ENCODE results near the gene MELTF. TPM values are rescaled to one million over a fixed set of nuclear protein-coding genes. Genes with fewer than 3 reads are reported as not detected.
A peak's percentile ranks its signal among the peaks of the same experiment; 100 is the strongest.

MELTF gene
- total and polyA plus RNA-seq, 2 of the 13 experiments (the other 11 are each of a cell fraction or from before 2014, with no cell fraction given) = 3.2 to 7.5 TPM

DNA sequence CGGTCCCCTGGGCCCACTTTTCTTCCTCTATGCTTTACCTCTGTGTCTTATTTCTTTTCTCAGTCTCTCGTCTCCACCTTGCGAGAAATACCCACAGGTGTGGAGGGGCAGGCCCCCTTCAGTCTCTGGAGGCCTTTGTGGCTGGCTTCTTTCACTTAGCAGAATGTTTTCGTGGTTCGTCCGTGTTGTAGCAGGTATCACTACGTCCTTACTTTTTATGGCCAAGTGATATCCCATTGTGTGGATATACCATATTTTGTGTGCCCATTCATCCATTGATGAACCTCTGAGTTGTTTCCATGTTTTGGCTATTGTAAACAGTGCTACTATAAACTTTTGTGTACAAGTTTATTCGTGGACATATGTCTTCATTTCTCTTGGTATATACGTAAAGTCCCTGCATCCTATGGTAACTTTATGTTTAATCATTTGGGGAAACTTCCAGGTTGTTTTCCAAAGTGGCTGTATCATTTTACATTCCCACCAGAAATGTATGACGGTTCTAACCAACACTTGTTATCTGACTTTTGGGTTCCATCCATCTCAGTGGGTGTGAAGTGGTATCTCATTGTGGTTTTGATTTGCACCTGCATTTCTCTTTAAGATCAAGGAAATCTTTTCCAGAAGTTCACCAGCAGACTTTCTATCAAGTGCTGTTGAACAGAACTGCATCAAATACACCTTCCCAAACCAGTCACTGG, 66.5 kb downstream of the MELTF start (continued):
- TF ChIP-seq, protein P1, sequence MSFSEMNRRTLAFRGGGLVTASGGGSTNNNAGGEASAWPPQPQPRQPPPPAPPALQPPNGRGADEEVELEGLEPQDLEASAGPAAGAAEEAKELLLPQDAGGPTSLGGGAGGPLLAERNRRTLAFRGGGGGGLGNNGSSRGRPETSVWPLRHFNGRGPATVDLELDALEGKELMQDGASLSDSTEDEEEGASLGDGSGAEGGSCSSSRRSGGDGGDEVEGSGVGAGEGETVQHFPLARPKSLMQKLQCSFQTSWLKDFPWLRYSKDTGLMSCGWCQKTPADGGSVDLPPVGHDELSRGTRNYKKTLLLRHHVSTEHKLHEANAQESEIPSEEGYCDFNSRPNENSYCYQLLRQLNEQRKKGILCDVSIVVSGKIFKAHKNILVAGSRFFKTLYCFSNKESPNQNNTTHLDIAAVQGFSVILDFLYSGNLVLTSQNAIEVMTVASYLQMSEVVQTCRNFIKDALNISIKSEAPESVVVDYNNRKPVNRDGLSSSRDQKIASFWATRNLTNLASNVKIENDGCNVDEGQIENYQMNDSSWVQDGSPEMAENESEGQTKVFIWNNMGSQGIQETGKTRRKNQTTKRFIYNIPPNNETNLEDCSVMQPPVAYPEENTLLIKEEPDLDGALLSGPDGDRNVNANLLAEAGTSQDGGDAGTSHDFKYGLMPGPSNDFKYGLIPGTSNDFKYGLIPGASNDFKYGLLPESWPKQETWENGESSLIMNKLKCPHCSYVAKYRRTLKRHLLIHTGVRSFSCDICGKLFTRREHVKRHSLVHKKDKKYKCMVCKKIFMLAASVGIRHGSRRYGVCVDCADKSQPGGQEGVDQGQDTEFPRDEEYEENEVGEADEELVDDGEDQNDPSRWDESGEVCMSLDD (CRISPR knock-in tag; IDR thresholded peaks at IDR 0.05; ENCODE audit: borderline replicate concordance) = no peak
- TF ChIP-seq SALL1 (CRISPR knock-in tag; IDR thresholded peaks at IDR 0.05) (peak; percentile 45; the same call in 1 of the 2 replicates), NFATC3 (CRISPR knock-in tag; IDR thresholded peaks at IDR 0.05) (no peak), GZF1 (CRISPR knock-in tag; IDR thresholded peaks at IDR 0.05) (no peak), CBX1 (IDR thresholded peaks at IDR 0.05; ENCODE audit: low read depth) (peak; percentile 36), IRX3 (CRISPR knock-in tag; IDR thresholded peaks at IDR 0.05; ENCODE audit: borderline replicate concordance, low read depth) (no peak), RBFOX2 (IDR thresholded peaks at IDR 0.05; ENCODE audit: low read depth, low read length) (peak; percentile 71; the same call in 1 of the 2 replicates), KDM5A (IDR thresholded peaks at IDR 0.05; ENCODE audit: borderline replicate concordance, low read length) (no peak), CAMTA2 (CRISPR knock-in tag; IDR thresholded peaks at IDR 0.05; ENCODE audit: borderline replicate concordance) (0 out of 2 replicates have a peak, but pooled peaks have one; percentile 38)
- TF ChIP-seq, protein P2, sequence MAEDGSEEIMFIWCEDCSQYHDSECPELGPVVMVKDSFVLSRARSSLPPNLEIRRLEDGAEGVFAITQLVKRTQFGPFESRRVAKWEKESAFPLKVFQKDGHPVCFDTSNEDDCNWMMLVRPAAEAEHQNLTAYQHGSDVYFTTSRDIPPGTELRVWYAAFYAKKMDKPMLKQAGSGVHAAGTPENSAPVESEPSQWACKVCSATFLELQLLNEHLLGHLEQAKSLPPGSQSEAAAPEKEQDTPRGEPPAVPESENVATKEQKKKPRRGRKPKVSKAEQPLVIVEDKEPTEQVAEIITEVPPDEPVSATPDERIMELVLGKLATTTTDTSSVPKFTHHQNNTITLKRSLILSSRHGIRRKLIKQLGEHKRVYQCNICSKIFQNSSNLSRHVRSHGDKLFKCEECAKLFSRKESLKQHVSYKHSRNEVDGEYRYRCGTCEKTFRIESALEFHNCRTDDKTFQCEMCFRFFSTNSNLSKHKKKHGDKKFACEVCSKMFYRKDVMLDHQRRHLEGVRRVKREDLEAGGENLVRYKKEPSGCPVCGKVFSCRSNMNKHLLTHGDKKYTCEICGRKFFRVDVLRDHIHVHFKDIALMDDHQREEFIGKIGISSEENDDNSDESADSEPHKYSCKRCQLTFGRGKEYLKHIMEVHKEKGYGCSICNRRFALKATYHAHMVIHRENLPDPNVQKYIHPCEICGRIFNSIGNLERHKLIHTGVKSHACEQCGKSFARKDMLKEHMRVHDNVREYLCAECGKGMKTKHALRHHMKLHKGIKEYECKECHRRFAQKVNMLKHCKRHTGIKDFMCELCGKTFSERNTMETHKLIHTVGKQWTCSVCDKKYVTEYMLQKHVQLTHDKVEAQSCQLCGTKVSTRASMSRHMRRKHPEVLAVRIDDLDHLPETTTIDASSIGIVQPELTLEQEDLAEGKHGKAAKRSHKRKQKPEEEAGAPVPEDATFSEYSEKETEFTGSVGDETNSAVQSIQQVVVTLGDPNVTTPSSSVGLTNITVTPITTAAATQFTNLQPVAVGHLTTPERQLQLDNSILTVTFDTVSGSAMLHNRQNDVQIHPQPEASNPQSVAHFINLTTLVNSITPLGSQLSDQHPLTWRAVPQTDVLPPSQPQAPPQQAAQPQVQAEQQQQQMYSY (CRISPR knock-in tag; IDR thresholded peaks at IDR 0.05) = no peak
- TF ChIP-seq, protein P3, sequence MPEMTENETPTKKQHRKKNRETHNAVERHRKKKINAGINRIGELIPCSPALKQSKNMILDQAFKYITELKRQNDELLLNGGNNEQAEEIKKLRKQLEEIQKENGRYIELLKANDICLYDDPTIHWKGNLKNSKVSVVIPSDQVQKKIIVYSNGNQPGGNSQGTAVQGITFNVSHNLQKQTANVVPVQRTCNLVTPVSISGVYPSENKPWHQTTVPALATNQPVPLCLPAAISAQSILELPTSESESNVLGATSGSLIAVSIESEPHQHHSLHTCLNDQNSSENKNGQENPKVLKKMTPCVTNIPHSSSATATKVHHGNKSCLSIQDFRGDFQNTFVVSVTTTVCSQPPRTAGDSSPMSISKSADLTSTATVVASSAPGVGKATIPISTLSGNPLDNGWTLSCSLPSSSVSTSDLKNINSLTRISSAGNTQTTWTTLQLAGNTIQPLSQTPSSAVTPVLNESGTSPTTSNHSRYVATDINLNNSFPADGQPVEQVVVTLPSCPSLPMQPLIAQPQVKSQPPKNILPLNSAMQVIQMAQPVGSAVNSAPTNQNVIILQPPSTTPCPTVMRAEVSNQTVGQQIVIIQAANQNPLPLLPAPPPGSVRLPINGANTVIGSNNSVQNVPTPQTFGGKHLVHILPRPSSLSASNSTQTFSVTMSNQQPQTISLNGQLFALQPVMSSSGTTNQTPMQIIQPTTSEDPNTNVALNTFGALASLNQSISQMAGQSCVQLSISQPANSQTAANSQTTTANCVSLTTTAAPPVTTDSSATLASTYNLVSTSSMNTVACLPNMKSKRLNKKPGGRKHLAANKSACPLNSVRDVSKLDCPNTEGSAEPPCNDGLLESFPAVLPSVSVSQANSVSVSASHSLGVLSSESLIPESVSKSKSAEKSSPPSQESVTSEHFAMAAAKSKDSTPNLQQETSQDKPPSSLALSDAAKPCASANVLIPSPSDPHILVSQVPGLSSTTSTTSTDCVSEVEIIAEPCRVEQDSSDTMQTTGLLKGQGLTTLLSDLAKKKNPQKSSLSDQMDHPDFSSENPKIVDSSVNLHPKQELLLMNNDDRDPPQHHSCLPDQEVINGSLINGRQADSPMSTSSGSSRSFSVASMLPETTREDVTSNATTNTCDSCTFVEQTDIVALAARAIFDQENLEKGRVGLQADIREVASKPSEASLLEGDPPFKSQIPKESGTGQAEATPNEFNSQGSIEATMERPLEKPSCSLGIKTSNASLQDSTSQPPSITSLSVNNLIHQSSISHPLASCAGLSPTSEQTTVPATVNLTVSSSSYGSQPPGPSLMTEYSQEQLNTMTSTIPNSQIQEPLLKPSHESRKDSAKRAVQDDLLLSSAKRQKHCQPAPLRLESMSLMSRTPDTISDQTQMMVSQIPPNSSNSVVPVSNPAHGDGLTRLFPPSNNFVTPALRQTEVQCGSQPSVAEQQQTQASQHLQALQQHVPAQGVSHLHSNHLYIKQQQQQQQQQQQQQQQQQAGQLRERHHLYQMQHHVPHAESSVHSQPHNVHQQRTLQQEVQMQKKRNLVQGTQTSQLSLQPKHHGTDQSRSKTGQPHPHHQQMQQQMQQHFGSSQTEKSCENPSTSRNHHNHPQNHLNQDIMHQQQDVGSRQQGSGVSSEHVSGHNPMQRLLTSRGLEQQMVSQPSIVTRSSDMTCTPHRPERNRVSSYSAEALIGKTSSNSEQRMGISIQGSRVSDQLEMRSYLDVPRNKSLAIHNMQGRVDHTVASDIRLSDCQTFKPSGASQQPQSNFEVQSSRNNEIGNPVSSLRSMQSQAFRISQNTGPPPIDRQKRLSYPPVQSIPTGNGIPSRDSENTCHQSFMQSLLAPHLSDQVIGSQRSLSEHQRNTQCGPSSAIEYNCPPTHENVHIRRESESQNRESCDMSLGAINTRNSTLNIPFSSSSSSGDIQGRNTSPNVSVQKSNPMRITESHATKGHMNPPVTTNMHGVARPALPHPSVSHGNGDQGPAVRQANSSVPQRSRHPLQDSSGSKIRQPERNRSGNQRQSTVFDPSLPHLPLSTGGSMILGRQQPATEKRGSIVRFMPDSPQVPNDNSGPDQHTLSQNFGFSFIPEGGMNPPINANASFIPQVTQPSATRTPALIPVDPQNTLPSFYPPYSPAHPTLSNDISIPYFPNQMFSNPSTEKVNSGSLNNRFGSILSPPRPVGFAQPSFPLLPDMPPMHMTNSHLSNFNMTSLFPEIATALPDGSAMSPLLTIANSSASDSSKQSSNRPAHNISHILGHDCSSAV (CRISPR knock-in tag; IDR thresholded peaks at IDR 0.05; ENCODE audit: borderline replicate concordance) = 0 out of 2 replicates have a peak, but pooled peaks have one; percentile 7

Measured in HepG2 (cell line).